ENCODE data around the gene NSUN7. TPM values are rescaled to one million over a fixed set of nuclear protein-coding genes. Genes with fewer than 3 reads are reported as not detected.

Gene NSUN7
- total and polyA plus RNA-seq, 4 donors: 0.21 to 4.5 (median 1.3) TPM

GRCh38 chr4:40704073-40704472 is 45.7 kb upstream of the NSUN7 start:
- Histone ChIP-seq H3K9me3 (ENCODE audit: control insufficient read depth in 4 of 4, low read length in 3 of 4) (no peaks in the 10 kb centered on the region), H3K4me1 (ENCODE audit: control insufficient read depth in 4 of 4, insufficient read depth in 4 of 4, low read length in 3 of 4) (peaks cover 0 to 2% (median 0%) of the 10 kb centered on the region in 4 donors), H3K4me3 (ENCODE audit: low read depth in 1 of 3, low read length in 3 of 3) (no peak overlapping the region), H3K27ac (ENCODE audit: low read depth in 1 of 2, low read length in 2 of 2) (no peak overlapping the region), H3K9ac (ENCODE audit: low read depth in 1 of 2, low read length in 2 of 2) (no peak overlapping the region), H3K36me3 (ENCODE audit: control insufficient read depth in 4 of 4, insufficient read depth in 3 of 4, low read depth in 1 of 4, low read length in 3 of 4) (no peaks in the 10 kb centered on the region), H3K27me3 (ENCODE audit: control insufficient read depth in 4 of 4, insufficient read depth in 4 of 4, low read length in 3 of 4) (no peaks in the 10 kb centered on the region)
- 83% methylated on average over 5 of the region's 5 CpGs for WGBS
- DNase-seq (ENCODE audit: low spot score): no peak
- TF ChIP-seq RAD21 (IDR thresholded peaks at IDR 0.05): no peak
- TF ChIP-seq SP1 (IDR thresholded peaks at IDR 0.05): no peak
- TF ChIP-seq ATF3 (IDR thresholded peaks at IDR 0.05): no peak
- no peak for TF ChIP-seq JUND (IDR thresholded peaks at IDR 0.05)
- no peak for TF ChIP-seq REST (IDR thresholded peaks at IDR 0.05)
- TF ChIP-seq RXRA (IDR thresholded peaks at IDR 0.05): no peak
- TF ChIP-seq ZBTB33 (IDR thresholded peaks at IDR 0.05): no peak
- no peak for TF ChIP-seq EGR1 (IDR thresholded peaks at IDR 0.05; ENCODE audit: low read depth in 2 of 2)
- TF ChIP-seq HNF4G (IDR thresholded peaks at IDR 0.05): no peak
- TF ChIP-seq TAF1 (conservative IDR thresholded peaks at IDR 0.05): no peak
- no peak for TF ChIP-seq FOXA1 (IDR thresholded peaks at IDR 0.05)
- TF ChIP-seq HNF4A (conservative IDR thresholded peaks at IDR 0.05): no peak
- TF ChIP-seq YY1 (IDR thresholded peaks at IDR 0.05): no peak
- TF ChIP-seq NR2F2 (IDR thresholded peaks at IDR 0.05): no peak
- TF ChIP-seq MAX (IDR thresholded peaks at IDR 0.05): no peak
- no peak for TF ChIP-seq CTCF (IDR thresholded peaks at IDR 0.05; ENCODE audit: low read depth, low read length, missing input control)
- TF ChIP-seq GABPA (IDR thresholded peaks at IDR 0.05 in 1 of 2, conservative IDR thresholded peaks at IDR 0.05 in 1 of 2): no peak
